Naive thymus-derived CD4-positive, alpha-beta T cell (primary cell): Measurements from ENCODE around the gene AK1. TPM values are rescaled to one million over a fixed set of nuclear protein-coding genes. Genes with fewer than 3 reads are reported as not detected.

Experiments
- ATAC-seq: fragments of 150-1000 bp; cut with Tn5 transposase; 2 replicates; pipeline ENCODE4 v1.10.0; 2021; ENCODE audit warnings: mild to moderate bottlenecking, moderate library complexity
- CTCF ChIA-PET: fragments of 350-600 bp; sonication (Branson Sonifier 250); formaldehyde crosslinking; loops from one replicate; lab custom pipeline; 2021; ENCODE audit warnings: antibody characterized with exemption; lab: Charles Lee
- POLR2A ChIA-PET: fragments of 350-600 bp; sonication (Branson Sonifier 250); formaldehyde crosslinking; loops from one replicate; lab custom pipeline; 2021; ENCODE audit warnings: antibody characterized with exemption, inconsistent platforms; lab: Charles Lee
- DNase-seq, 9 donors: peaks; one replicate each; pipeline versions ENCODE4 v3.0.0 to v3.0.0-alpha.2; 2020 to 2022; ENCODE audit warnings: mixed read lengths in 1 of 9
- H3K27ac ChIP-seq: one replicate; pipeline ENCODE4 v1.7.0; 2013; ENCODE audit warnings: mild to moderate bottlenecking, low read depth, low read length, moderate library complexity
- H3K27me3 ChIP-seq, 2 donors: one replicate each; pipeline ENCODE4 v1.7.0; 2013; ENCODE audit warnings: low read length in 2 of 2, mild to moderate bottlenecking in 2 of 2, moderate library complexity in 2 of 2; ENCODE audit not compliant: control insufficient read depth in 2 of 2, insufficient read depth in 2 of 2
- H3K36me3 ChIP-seq, 3 experiments: 1 replicate in 2 of 3; 2 replicates in 1 of 3; pipeline ENCODE4 v1.7.0; 2013; ENCODE audit warnings: low read length in 3 of 3, mild to moderate bottlenecking in 3 of 3, moderate library complexity in 1 of 3; ENCODE audit not compliant: insufficient read depth in 3 of 3, control insufficient read depth in 2 of 3
- H3K4me1 ChIP-seq, 2 donors: one replicate each; pipeline ENCODE4 v1.7.0; 2013; ENCODE audit warnings: low read length in 2 of 2, mild to moderate bottlenecking in 2 of 2, moderate library complexity in 1 of 2; ENCODE audit not compliant: control insufficient read depth in 2 of 2, insufficient read depth in 2 of 2
- H3K4me3 ChIP-seq: 2 replicates; pipeline ENCODE4 v1.7.0; 2013; ENCODE audit warnings: mild to moderate bottlenecking, low read length
- H3K9me3 ChIP-seq, 3 experiments: 1 replicate in 2 of 3; 2 replicates in 1 of 3; pipeline ENCODE4 v1.7.0; 2013; ENCODE audit warnings: low read length in 3 of 3; ENCODE audit not compliant: control insufficient read depth in 2 of 3
- H3K27ac Mint-ChIP-seq, 9 donors: one replicate each; pipeline ENCODE4 v1.8.0; 2020 to 2022; ENCODE audit warnings: mixed read lengths in 9 of 9, mild to moderate bottlenecking in 8 of 9, moderate library complexity in 5 of 9, inconsistent platforms in 2 of 9
- H3K27me3 Mint-ChIP-seq, 5 donors: one replicate each; pipeline ENCODE4 v1.8.0; 2021 to 2022; ENCODE audit warnings: mixed read lengths in 5 of 5, mild to moderate bottlenecking in 1 of 5
- H3K36me3 Mint-ChIP-seq, 5 donors: one replicate each; pipeline ENCODE4 v1.8.0; 2020 to 2022; ENCODE audit warnings: mixed read lengths in 5 of 5, mild to moderate bottlenecking in 3 of 5, inconsistent platforms in 1 of 5
- H3K4me1 Mint-ChIP-seq, 7 donors: one replicate each; pipeline ENCODE4 v1.8.0; 2020 to 2022; ENCODE audit warnings: mixed read lengths in 7 of 7, mild to moderate bottlenecking in 3 of 7, inconsistent platforms in 1 of 7
- H3K4me3 Mint-ChIP-seq, 10 donors: one replicate each; pipeline ENCODE4 v1.8.0; 2020 to 2022; ENCODE audit warnings: mild to moderate bottlenecking in 10 of 10, mixed read lengths in 10 of 10, moderate library complexity in 6 of 10, inconsistent platforms in 2 of 10
- H3K9me3 Mint-ChIP-seq, 11 donors: one replicate each; pipeline ENCODE4 v1.8.0; 2020 to 2022; ENCODE audit warnings: mixed read lengths in 11 of 11, mild to moderate bottlenecking in 4 of 11, inconsistent platforms in 1 of 11, moderate library complexity in 1 of 11
- intact Hi-C, 2 donors: fragments of 100-400 bp; cut with micrococcal nuclease; formaldehyde crosslinking; loops; one replicate each; pipeline ENCODE4 v1.15.1; 2023
- polyA plus RNA-seq, 2 donors: library from polyadenylated mRNA; unstranded; fragments of 300-500 nt; fragmentation: Illumina TruSeq; gene quantifications; one replicate each; pipeline ENCODE4 v1.2.3, GENCODE V29; 2021
- total RNA-seq, 6 experiments: library from RNA in 5 of 6; stranded (reverse) in 5 of 6; gene quantifications; 1 replicate in 5 of 6; 2 replicates in 1 of 6; pipeline ENCODE4 v1.2.3 and lab custom pipeline; 2021 to 2026

The AK1 gene
- total and polyA plus RNA-seq, 7 experiments from 2014 or later: 0.09 to 64.9 (median 45.1) TPM

- DNase-seq: peak; percentile 44 to 91 (median 62)
- peaks cover 12 to 13% of the 10 kb centered on the region in 2 donors for H3K4me1 ChIP-seq
- ChIA-PET POLR2A (interaction anchor here (0.7 to 2.3 kb wide), 9 partner anchors 15 to 135 kb away, joined by 3 to 9 read pairs (median 4); partner anchors contain the start of genes CDK9, ENG and TOR2A), CTCF (interaction anchor here (0.6 to 3.3 kb wide), 35 partner anchors 9 to 1777 kb away, joined by 3 to 32 read pairs (median 4); partner anchors contain the start of genes CDK9, ENG and TOR2A)
- H3K9me3 Mint-ChIP-seq: peaks cover 0 to 1% (median 0%) of the 10 kb centered on the region in 11 donors
- peaks cover 12 to 19% (median 16%) of the 10 kb centered on the region in 7 donors for H3K4me1 Mint-ChIP-seq
- peaks cover 0 to 3% (median 0%) of the 10 kb centered on the region in 5 donors for H3K36me3 Mint-ChIP-seq
- no peak overlapping the region for H3K4me3 Mint-ChIP-seq
- H3K27ac ChIP-seq: no peak overlapping the region
- peak; percentile 85 for ATAC-seq
- peaks cover 0 to 7% (median 0%) of the 10 kb centered on the region in 3 experiments for H3K36me3 ChIP-seq
- H3K27ac Mint-ChIP-seq: peak overlapping the region in 1 of 9 donors; percentile 32
- H3K27me3 ChIP-seq: no peaks in the 10 kb centered on the region
- H3K9me3 ChIP-seq: no peaks in the 10 kb centered on the region
- intact Hi-C loops: loop anchor here (1.0 to 5.0 kb wide), 9 partner anchors 38 to 279 kb away; partner anchors contain the start of genes CDK9 (in 2 of the 2), TOR2A (in 2 of the 2), FPGS (in 1 of the 2) and ST6GALNAC4 (in 1 of the 2)
- no peaks in the 10 kb centered on the region for H3K27me3 Mint-ChIP-seq
- no peak overlapping the region for H3K4me3 ChIP-seq
Measured at GRCh38 chr9:127869310-127870152, 7.9 kb downstream of the AK1 start.

- Mint-ChIP-seq H3K27ac (peak overlapping the region in 1 of 9 donors; percentile 55), H3K4me1 (peaks cover 13 to 21% (median 18%) of the 10 kb centered on the region in 7 donors), H3K4me3 (no peak overlapping the region), H3K36me3 (peaks cover 0 to 3% (median 0%) of the 10 kb centered on the region in 5 donors), H3K27me3 (no peaks in the 10 kb centered on the region), H3K9me3 (peaks cover 0 to 1% (median 0%) of the 10 kb centered on the region in 11 donors)
- POLR2A ChIA-PET: interaction anchor here (2.3 kb wide), 1 partner anchor 83 kb away, joined by 7 read pairs; the partner anchor contains the start of gene CDK9
- no peak overlapping the region for H3K4me3 ChIP-seq
- DNase-seq (peak in 1 of 9 donors; percentile 1), ATAC-seq (no peak)
- H3K9me3 ChIP-seq: no peaks in the 10 kb centered on the region
- peaks cover 0 to 7% (median 0%) of the 10 kb centered on the region in 3 experiments for H3K36me3 ChIP-seq
- intact Hi-C loops: loop anchor here in 1 of 2 donors (2.0 to 5.0 kb wide), 3 partner anchors 39 to 278 kb away; partner anchors contain the start of gene FPGS
- H3K4me1 ChIP-seq: peaks cover 12 to 13% of the 10 kb centered on the region in 2 donors
- no peak overlapping the region for H3K27ac ChIP-seq
- no peaks in the 10 kb centered on the region for H3K27me3 ChIP-seq
- CTCF ChIA-PET: interaction anchor here (0.6 to 3.3 kb wide), 11 partner anchors 13 to 279 kb away, joined by 3 to 32 read pairs (median 5); partner anchors contain the start of genes CDK9, ENG and TOR2A
Measured at GRCh38 chr9:127868278-127868902, 9.1 kb downstream of the AK1 start.

GRCh38 chr9:127867356-127868277 lies 9.9 kb downstream of the AK1 start:
- no peak overlapping the region for H3K27ac Mint-ChIP-seq
- peaks cover 14 to 28% (median 25%) of the 10 kb centered on the region in 7 donors for H3K4me1 Mint-ChIP-seq
- DNase-seq: no peak
- Histone ChIP-seq H3K36me3 (peaks cover 0 to 7% (median 0%) of the 10 kb centered on the region in 3 experiments), H3K4me3 (no peak overlapping the region), H3K27ac (no peak overlapping the region), H3K27me3 (no peaks in the 10 kb centered on the region), H3K9me3 (no peaks in the 10 kb centered on the region), H3K4me1 (peaks cover 16 to 17% of the 10 kb centered on the region in 2 donors)
- CTCF ChIA-PET: interaction anchor here (0.6 kb wide), 1 partner anchor 132 kb away, joined by 3 read pairs; the partner anchor contains the start of gene TOR2A
- no peak overlapping the region for H3K4me3 Mint-ChIP-seq
- ATAC-seq: no peak
- H3K36me3 Mint-ChIP-seq: peaks cover 0 to 3% (median 0%) of the 10 kb centered on the region in 5 donors
- no peaks in the 10 kb centered on the region for H3K27me3 Mint-ChIP-seq
- POLR2A ChIA-PET: interaction anchor here (0.6 kb wide), 1 partner anchor 259 kb away, joined by 3 read pairs; no protein-coding TSS in a partner anchor
- intact Hi-C loops: loop anchor here in 1 of 2 donors (2.0 to 5.0 kb wide), 3 partner anchors 40 to 277 kb away; partner anchors contain the start of gene FPGS
- H3K9me3 Mint-ChIP-seq: peaks cover 0 to 1% (median 0%) of the 10 kb centered on the region in 11 donors

GRCh38 chr9:127866535-127866934 lies 10.9 kb downstream of the AK1 start:
- DNase-seq (no peak), ATAC-seq (no peak)
- intact Hi-C loops: loop anchor here in 1 of 2 donors (5.0 kb wide), 2 partner anchors 41 to 64 kb away; partner anchors contain the start of gene FPGS
- H3K27me3 Mint-ChIP-seq: no peaks in the 10 kb centered on the region
- Histone ChIP-seq H3K4me3 (no peak overlapping the region), H3K9me3 (no peaks in the 10 kb centered on the region), H3K27ac (no peak overlapping the region), H3K27me3 (no peaks in the 10 kb centered on the region), H3K4me1 (peaks cover 27 to 28% of the 10 kb centered on the region in 2 donors), H3K36me3 (peaks cover 0 to 7% (median 0%) of the 10 kb centered on the region in 3 experiments)
- POLR2A ChIA-PET: interaction anchor here (1.5 kb wide), 1 partner anchor 22 kb away, joined by 4 read pairs; no protein-coding TSS in a partner anchor
- peaks cover 16 to 39% (median 36%) of the 10 kb centered on the region in 7 donors for H3K4me1 Mint-ChIP-seq
- H3K9me3 Mint-ChIP-seq: peaks cover 0 to 1% (median 0%) of the 10 kb centered on the region in 11 donors
- peaks cover 0 to 3% (median 0%) of the 10 kb centered on the region in 5 donors for H3K36me3 Mint-ChIP-seq
- H3K4me3 Mint-ChIP-seq: no peak overlapping the region
- peak overlapping the region in 8 of 9 donors; percentile 21 to 84 (median 54) for H3K27ac Mint-ChIP-seq
- CTCF ChIA-PET: no interaction called here

GRCh38 chr9:127865645-127866464 lies 11.6 kb downstream of the AK1 start:
- H3K4me3 Mint-ChIP-seq: peak overlapping the region in 4 of 10 donors; percentile 1 to 14 (median 6)
- peaks cover 0 to 3% (median 0%) of the 10 kb centered on the region in 5 donors for H3K36me3 Mint-ChIP-seq
- H3K4me1 Mint-ChIP-seq: peaks cover 22 to 46% (median 43%) of the 10 kb centered on the region in 7 donors
- H3K27me3 ChIP-seq: no peaks in the 10 kb centered on the region
- intact Hi-C loops: loop anchor here in 1 of 2 donors (1.0 to 5.0 kb wide), 4 partner anchors 12 to 131 kb away; partner anchors contain the start of genes ENG, FPGS and TOR2A
- peak in 7 of 9 donors; percentile 33 to 62 (median 59) for DNase-seq
- peaks cover 0 to 1% (median 0%) of the 10 kb centered on the region in 11 donors for H3K9me3 Mint-ChIP-seq
- ChIA-PET CTCF (interaction anchor here (0.9 to 1.7 kb wide), 3 partner anchors 45 to 82 kb away, joined by 3 to 4 read pairs (median 3); no protein-coding TSS in a partner anchor), POLR2A (interaction anchor here (0.6 to 1.8 kb wide), 4 partner anchors 11 to 226 kb away, joined by 3 to 10 read pairs (median 4); partner anchors contain the start of gene ENG)
- ATAC-seq: peak; percentile 41
- no peaks in the 10 kb centered on the region for H3K27me3 Mint-ChIP-seq
- peaks cover 34 to 35% of the 10 kb centered on the region in 2 donors for H3K4me1 ChIP-seq
- peak overlapping the region; percentile 57 for H3K27ac ChIP-seq
- H3K4me3 ChIP-seq: no peak overlapping the region
- peak overlapping the region; percentile 21 to 90 (median 57) for H3K27ac Mint-ChIP-seq
- H3K36me3 ChIP-seq: peaks cover 0 to 7% (median 0%) of the 10 kb centered on the region in 3 experiments
- H3K9me3 ChIP-seq: no peaks in the 10 kb centered on the region
